Fibroblast of skin of left biceps (primary cell): Measurements from ENCODE around the gene CDH4.

Experiments
- DNase-seq, 2 experiments: peaks; one replicate each; pipeline ENCODE4 v3.0.0-alpha.2; 2013; ENCODE audit warnings: low read depth in 2 of 2

CDH4 gene

GRCh38 chr20:61705386-61706258 lies 453.6 kb downstream of the CDH4 start:
- no peak for DNase-seq

GRCh38 chr20:61706259-61706961 lies 454.3 kb downstream of the CDH4 start:
- DNase-seq: no peak

- DNase-seq: no peak
Observed at GRCh38 chr20:61708891-61709290, 456.8 kb downstream of the CDH4 start.

GRCh38 chr20:61710108-61710507 lies 458.0 kb downstream of the CDH4 start:
- DNase-seq: no peak

- no peak for DNase-seq
Observed at GRCh38 chr20:61712688-61713087, 460.6 kb downstream of the CDH4 start.

GRCh38 chr20:61718361-61719005 lies 466.4 kb downstream of the CDH4 start:
- no peak for DNase-seq

- no peak for DNase-seq
Observed at GRCh38 chr20:61719691-61720347, 467.8 kb downstream of the CDH4 start.

GRCh38 chr20:61720348-61720696 lies 468.3 kb downstream of the CDH4 start:
- no peak for DNase-seq

GRCh38 chr20:61722146-61722678 lies 470.2 kb downstream of the CDH4 start:
- no peak for DNase-seq

- DNase-seq: no peak
Observed at GRCh38 chr20:61723529-61724257, 471.6 kb downstream of the CDH4 start.

GRCh38 chr20:61724376-61724775 lies 472.3 kb downstream of the CDH4 start:
- no peak for DNase-seq

GRCh38 chr20:61725145-61725544 lies 473.1 kb downstream of the CDH4 start:
- no peak for DNase-seq

GRCh38 chr20:61725966-61726365 lies 473.9 kb downstream of the CDH4 start:
- no peak for DNase-seq

- no peak for DNase-seq
Observed at GRCh38 chr20:61726979-61727378, 474.9 kb downstream of the CDH4 start.

- no peak for DNase-seq
Observed at GRCh38 chr20:61727761-61728160, 475.7 kb downstream of the CDH4 start.

- no peak for DNase-seq
Observed at GRCh38 chr20:61728326-61728725, 476.3 kb downstream of the CDH4 start.

GRCh38 chr20:61728786-61729770 lies 477.0 kb downstream of the CDH4 start:
- no peak for DNase-seq

- DNase-seq: no peak
Observed at GRCh38 chr20:61730631-61731362, 478.7 kb downstream of the CDH4 start.
